ENCODE results near the gene PDE2A.

The PDE2A gene

DNA sequence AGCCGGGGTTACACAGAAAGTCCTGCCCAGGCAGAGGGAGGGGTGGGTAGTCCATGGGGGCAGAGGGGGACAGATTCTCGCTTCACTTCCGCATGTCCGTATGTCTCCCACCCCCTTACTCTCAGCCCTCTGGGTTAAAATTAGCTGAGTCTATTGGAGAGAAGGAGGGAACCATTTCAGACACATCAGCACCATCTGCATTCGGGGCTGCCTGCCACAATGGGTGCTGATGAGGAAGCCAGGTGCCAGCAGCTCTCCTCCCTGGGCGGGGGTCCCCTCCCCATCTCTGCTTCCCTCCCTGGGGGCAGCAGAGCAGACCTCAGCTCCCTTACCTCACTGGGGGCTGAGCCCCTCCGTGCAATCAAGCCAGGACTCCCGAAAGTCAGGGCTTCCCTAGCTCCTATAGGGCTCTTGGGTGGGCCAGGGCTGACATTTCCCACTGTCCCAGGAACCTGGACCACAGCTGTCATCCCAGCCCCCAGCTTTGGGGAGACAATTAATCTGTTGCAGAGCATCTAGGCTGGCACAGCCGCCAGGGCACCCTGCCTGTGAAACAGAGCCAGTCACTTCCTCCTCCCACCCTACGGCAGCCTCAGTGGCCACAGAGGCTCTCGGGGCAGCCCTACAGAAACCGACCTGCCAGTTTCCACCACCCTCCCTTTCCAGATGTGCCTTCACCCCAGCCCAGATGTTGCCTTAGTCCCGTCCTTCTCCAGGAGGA is 67.3 kb downstream of the PDE2A start:
- DNase-seq, result no peak

DNA sequence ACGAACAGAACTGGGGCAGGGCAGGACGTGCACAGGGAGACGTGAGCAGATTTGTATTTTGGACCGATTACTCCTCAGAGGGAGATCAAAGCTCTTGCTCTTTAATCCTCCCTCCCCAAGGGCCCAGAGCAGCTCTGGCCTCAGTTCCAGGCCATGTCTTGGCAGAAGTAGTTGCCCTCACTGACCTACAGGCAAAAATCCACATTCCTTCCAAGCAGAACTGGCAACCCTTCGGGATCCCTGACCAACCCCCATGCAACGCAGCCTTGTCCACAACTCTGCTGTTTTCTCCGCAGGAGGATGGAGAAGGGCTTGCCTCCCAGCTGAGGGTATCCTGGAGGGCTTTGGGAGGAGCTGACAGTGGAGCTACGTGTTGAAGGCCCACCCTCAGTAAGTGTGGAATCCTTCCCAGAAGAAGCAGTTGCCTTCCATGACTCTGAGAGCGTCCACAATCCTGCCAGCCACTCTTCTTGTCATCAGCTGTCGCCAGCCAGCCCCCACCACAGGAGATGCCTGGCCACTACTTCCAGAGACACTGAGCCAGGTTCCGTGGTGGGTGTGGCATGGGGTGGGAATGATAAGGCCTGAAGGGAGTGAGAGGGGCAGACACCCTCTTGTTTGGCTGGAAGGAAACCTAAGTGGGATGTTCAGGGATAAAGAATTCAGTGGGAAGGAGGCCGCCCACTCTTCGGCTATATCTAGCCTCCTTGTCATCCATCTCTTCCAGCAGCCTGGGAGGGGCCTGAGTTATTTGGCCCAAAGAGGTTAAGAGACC is 68.1 kb downstream of the PDE2A start:
- DNase-seq, result no peak

DNA sequence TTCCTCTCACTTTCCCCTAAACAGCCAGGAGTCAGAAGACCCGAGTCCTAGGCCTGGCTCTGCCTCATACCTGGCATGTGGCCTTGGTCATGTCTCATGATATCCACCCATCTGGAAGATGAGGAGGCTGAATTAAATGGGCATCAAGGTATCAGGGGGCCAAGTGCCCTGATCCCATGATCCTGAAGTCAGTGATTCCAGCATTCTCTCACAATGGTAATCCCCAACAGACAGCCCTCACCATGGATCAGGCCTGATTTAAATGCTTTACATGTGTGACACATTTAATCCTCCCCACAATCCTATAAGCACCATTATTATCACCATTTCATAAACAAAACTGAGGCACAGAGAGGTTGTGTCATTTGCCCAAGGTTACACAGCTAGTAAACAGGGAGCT is 70.0 kb downstream of the PDE2A start:
- no peak for DNase-seq

DNA sequence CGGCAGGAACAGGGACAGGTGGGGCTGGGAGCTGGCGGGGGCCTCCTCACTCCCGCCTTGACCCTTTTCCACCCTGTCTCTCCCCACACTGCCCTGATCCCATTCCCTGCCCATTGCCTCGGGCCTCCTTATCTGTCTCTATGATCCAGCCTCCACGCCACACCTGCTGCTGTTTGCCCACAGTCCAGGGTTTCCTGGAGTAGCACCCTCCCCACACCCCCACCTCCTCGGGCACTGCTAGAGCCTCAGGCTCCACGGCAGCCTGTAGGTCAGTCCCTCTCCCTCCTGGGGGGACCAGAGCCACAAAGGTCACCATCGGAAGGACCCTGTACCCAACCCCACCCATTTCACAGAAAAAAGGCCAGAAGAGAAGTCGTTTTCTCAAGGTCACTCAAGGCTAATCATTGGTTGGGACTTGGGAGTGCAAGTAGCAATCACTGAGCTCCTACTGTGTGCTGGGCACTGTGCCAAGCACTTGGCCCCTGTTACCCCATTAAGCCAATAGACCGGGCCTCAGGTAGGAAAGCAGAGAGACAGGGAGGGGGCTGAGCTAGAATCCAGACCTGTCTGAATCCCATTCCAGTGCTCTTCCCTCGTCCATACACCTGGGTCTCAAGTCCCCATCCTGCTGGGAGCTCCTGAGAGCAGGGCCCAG is 71.8 kb downstream of the PDE2A start:
- DNase-seq, result no peak

DNA sequence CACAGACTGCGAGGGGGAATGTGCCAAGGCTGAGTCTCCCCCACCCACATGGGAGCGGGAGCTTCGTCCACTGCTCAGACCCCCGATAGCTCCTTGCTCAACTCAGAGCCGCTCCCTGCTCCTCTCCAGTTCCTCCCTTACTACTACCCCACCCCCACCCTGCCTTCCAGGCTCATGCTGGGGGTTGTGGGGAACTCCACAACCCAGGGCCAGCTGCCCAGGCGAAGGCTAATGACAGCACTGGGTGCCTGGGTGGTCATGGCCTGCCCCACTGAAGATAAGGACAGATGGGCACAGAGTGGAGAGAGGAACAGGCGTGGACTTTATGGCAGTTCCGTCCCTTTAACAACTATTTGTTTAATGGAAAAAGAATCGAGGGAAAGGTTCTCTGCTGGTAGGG is 73.7 kb downstream of the PDE2A start:
- no peak for DNase-seq

DNA sequence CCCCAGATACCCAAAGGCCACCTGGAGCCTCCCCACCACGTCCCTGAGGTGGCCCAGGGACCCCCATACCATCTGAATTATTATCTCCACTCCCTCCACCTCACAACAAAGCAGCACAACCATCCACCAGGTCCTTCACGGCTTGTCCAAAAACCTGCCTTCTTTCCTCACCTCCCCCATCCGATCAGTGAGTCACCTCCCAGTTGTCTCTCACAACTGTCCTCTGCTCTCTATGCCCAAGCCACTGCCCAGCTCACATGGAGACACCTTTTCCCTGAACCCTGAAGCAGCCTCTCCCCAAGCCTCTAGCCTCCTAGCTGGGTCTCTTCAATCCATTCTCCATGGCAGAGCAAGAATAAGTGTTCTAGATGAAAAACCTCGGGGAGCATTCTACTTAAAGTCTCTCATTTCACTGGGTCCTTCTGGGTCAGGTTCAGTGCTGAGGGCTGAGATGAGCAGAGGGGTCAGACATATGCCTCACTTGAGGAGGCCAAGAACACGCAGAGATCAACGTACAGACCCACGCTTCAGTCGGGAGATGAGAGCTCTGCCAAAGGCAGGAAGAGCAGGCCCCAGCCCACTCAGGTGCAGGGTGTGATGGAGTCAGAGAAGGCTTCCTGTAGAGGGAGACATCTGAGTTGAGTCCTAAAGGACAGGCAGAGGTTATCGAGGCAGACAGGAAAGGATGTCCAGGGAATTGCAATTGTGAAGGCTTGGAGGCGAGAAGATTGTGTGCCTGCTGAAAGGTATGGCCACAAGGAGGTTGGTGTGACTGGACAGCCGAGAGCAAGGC is 74.7 kb downstream of the PDE2A start:
- DNase-seq, result no peak

DNA sequence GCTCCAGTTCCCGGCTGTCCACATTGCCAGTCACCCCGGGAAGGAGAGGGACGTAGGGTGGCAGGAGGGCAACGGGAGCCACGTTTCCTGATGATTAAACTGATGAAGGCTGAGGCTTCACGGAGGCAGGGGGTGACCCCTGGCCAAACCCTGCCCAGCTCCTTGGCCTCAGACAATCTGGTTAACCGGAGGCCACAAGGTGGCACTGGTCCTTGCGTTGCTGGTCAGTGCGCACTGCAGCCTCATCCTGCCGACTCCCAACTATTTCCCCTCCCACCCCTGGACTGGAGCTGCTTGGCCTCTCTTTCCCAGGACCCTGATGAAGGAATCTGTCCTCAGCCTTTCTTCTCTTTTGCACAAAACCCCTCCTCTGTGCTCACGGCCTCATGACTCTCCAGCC is 75.3 kb downstream of the PDE2A start:
- DNase-seq, result no peak

DNA sequence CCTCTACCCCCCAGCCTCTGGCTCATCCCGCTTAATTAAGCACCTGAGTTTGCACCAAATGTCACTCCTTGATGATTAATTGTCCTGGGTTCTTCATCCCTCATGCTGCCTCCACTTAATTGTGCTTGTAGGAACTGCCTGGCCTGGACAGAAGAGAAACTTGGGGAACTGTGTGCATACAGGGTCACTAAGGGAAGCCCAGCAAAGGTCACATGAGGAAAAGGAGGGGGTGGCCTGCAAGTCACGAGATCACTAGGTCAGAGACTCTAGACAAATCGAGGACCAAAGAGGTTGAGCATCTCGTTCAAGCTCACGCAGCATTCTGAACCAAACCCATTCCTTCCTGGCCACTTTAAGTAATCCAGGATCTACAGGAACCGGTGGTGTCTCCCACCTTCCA is 75.8 kb downstream of the PDE2A start:
- DNase-seq, result no peak

DNA sequence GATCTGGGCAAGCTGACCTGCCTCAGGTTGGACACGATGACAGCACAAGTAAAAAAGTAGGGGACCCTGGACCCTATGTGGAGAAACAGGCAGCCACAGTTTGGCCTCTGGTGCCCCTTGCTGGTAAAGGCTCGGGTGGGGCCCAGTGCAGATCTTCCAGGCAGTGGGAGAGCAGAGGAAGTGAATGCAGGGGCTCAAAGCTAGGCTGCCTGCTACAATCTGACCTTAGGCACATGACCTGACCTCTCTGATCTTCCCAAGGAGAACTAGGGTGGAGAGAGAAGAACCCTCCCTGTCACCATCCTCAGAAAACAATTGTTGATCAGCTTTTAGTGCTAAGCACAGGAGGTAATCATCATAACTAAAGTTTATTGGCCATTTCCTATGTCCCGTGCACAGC is 76.5 kb downstream of the PDE2A start:
- no peak for DNase-seq

DNA sequence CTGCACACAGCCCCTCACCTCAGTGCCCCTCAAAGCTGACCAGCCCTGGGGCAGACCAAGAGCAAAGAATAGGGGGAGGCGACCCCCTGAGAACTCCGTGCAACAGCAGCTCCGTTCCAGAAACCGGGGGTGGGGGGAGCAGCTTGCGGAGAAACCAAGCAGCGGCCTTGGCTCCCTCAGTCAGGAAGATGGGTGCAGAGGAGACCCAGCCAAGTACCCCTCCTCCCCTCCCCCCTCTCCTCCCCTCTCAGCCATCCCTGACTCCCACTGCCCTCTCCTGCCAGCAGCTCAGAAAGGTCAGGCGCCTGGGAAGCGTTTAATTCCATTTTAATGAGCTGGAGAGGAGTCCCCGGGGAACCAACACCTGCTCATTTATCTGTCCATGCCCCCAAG is 78.9 kb downstream of the PDE2A start:
- peak; percentile 14 to 51 for DNase-seq

DNA sequence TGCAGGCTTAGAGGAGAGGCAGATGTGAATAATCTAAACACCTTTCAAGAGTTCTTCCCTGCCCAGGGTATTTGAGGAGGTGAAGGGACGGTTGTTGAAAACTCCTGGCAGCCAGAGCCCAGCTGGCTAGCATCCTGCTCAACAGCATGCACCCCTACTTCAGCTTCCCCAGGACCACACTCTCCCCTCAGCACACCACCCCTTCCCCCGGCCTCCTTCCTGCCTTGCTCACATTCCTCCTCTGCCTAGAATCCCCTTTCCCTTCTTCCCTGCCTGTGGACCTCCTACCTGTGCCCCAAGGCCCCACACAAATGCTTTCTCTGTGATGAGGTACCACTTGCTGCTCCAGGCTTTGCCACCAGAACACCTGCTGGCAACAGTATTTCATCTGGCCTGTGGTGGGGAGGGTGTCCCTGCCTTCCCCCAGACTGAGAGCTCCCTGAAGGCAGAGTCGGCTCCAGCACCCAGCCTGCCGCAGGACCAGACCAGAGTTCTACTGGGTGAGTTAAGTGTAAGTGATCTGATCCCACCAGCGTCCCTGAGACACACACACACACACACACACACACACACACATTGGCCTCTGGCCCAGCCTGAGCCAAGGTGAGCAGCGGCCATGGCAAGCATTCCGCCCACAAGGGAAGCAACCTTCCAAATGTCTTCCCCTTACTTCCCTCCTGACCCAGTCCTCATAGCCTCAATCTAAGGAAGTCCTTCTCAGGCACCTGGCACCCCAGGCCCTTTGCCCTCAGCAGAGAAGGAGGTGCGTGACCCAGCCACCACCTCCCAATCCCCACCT is 79.5 kb downstream of the PDE2A start:
- peak in 1 of 2 experiments; percentile 23 for DNase-seq

DNA sequence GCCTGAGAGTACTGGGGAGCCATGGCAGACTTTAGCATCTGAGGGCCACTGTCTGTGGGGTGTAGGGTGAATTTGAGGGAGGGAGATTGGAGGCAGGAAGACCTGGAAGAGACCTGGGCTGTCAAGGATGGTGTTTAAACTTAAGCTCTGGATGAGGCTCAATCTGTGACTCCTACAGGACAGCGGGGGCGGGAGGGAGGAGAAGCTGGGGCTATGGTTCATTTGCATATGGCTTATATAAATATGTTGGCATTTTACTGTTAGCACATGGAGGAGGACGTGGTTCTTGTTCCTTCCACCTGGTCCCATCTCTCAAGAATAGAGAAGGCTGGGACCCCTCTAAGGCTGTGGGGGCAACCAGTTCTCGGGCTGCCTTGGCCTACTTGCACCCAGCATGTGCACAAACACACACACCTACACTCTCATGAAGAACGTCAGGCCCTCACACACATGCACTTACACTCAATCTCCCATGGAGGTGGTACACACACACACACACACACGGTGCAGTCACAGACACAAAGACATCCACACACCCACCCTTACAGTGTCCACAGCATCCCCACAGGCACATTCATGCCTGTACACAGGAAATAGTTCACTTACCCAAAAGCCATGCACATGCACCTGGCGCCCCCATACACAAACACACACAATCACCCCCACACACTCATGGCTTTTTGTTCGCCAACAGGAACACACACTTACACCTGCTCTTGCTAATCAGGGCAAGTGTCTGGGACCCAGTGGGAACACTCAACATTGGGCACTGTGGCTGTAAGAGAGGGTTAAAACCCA is 81.3 kb downstream of the PDE2A start:
- DNase-seq, result no peak

DNA sequence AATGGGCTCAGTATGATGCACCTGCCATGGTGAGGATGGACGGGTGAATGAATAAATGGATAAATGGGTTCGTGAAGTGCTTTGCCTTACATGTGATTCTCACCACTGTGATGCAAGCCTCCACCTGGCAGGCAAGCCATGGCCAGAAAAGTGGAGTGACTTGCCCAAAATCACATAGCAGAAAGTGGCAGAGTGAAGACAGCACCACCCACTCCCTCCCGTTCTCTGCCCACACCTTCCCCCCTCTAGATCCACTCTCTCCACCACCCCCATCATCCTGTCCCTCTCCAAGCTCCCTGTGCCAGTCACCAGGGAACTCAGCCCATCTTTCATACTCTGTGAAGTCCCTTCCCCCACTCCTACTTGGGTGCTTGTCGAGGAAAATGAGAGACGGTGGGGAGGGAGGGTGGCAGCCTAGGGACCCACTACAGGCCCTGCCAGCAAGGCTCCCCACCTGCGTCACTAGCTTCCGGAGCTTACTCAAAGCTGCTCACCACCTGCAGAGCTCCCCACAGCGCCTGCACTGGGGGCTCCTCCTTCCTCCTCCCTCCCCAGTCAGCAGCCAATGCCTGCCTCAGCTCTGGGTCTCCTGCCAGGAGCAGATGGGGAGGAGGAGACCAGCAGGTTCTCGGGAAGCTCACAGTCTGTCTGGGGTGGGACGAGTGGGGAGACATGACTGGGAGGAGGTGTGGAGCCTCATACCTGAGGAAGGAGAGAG is 82.3 kb downstream of the PDE2A start:
- DNase-seq, result peak; percentile 78 to 91

DNA sequence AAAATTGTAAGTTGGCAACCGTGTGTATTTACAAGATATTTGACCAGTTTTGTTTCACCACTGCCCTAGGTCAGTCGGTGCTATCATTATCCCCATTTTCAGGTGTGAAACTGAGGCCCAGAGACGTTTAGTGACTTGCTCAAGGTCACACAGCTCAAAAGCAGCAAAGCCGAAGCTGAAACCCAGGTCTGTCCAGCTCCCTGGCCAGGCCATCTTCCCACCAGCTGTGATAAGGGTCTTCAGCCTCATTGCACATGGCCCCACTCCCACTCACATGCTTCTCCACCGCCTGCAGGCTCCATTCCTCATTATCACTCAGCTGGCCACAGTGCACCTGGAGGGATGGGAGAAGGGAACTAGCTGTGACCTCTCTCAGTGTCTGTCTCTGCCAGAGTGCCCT is 83.2 kb downstream of the PDE2A start:
- no peak for DNase-seq

DNA sequence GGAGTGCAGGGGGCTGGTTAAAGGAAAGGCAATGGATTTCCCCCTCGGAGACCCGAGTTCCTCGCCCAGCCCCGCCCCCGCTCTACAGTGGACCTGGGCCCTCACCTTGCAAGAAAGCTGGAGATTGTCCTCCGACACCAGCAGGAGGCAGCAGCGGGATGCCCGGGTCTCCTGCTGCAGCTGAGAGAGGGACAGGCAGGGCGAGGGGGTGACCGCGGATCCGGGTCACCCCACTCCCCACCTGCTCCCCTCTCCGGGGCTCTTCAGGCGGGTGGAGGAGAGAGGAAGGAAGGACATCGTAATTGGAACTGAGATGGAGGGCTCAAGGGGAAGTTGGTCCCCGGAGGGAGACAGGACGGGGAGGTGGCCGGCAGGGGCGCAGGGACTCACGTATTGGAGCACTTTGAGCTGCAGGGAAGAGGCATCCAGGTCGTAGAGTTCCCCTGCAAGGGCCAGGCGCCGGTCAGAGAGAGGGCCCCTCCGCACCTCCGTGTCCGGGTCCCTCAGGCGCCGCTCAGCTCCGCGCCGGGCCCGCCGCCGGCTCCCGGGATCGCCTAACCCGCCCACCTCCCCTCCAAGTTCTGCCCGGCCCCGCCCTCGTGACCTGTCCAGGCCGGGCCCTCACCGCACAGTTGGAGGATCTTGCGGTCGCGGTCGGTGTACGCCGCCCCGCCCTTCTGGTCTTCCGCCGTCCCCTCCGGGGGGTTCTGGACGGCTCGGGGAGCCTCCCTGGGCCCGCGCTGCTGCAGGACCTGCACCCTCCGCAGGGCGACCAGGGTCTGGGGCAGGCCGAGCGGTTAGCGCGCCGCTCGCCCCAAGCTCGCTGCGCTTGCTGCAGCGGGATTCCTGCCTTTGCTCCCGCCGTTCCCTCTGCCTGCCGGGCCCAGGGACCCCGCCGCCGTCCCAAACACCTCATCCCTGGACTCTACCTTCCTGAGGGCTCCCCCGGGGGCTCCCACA is 84.1 kb downstream of the PDE2A start:
- DNase-seq, result peak in 1 of 2 experiments; percentile 16

DNA sequence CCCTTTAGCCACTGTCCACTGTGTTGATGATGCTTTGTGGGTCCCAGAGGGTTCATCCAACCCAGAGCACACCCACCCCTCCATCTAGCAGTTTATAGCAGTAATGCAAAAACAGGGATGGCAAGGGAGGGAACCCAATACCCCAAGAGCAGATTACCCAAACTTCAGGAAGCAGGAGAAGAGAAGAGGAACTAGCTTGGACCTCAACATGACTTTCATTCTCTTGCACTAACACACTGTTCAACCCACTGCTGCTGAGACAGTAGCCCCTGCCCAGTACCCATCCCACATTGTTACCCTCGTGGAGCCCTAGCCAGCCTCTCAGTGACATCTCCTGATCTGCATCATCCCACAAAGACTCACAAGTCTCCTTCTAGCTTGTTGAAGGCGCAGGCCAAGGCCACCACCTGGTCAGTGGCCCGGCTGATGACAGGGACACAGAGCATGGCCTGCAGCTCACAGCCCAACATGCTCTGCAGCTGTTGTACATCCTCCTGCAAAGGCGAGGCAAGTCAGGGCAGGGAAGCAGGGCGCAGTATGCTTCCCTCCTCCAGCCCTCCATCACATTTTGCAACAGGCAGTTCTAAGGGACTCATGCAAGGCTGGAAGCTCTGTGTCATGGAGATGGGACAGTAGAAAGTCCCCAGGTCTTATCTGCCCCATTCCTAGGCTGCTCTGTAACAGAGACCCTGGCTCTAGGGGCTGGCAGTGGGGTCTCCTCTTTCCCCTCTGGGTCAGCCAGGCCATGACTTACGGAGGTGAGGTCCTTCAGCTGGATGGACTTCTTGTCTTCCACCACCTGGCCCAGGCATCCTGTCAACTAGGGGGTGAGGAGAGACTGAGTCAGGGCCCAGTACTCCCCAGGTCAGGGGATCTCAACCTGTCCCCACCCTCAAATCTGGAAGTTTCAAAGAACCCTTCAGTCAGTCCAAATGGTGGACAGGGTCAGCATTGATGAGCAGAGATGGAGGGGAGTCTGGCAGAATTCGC is 85.5 kb downstream of the PDE2A start:
- no peak for DNase-seq

DNA sequence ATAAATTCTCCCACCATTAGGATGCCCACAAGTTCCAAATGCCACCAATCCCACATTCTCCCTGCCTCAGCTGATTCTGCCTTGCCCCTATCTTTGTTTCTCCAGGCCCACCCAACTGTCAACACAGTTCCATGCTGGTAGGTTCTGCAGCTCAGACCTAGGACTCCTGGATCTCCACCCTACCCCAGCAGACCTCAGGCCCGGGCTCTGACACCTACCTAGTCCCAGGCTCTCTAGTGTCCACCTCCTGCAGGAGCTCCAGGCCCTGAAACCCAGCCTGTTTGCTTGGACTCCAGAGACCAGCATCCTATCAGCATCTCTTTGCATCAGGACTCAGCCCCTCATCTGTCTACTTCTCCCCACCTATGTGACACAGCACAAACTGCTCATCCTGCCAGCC is 86.5 kb downstream of the PDE2A start:
- DNase-seq, result no peak

Data from NCI-H524 (cell line).